Activated CD8-positive, alpha-beta memory T cell treated with anti-CD3 and anti-CD28 coated beads, Interleukin-2, amount 50 U/mL, for 48 hours (primary cell): ENCODE measurements around the gene TMEM141.

Experiments
- DNase-seq: peaks from one replicate; pipeline ENCODE4 v3.0.0-alpha.2; 2020

Gene TMEM141

DNA sequence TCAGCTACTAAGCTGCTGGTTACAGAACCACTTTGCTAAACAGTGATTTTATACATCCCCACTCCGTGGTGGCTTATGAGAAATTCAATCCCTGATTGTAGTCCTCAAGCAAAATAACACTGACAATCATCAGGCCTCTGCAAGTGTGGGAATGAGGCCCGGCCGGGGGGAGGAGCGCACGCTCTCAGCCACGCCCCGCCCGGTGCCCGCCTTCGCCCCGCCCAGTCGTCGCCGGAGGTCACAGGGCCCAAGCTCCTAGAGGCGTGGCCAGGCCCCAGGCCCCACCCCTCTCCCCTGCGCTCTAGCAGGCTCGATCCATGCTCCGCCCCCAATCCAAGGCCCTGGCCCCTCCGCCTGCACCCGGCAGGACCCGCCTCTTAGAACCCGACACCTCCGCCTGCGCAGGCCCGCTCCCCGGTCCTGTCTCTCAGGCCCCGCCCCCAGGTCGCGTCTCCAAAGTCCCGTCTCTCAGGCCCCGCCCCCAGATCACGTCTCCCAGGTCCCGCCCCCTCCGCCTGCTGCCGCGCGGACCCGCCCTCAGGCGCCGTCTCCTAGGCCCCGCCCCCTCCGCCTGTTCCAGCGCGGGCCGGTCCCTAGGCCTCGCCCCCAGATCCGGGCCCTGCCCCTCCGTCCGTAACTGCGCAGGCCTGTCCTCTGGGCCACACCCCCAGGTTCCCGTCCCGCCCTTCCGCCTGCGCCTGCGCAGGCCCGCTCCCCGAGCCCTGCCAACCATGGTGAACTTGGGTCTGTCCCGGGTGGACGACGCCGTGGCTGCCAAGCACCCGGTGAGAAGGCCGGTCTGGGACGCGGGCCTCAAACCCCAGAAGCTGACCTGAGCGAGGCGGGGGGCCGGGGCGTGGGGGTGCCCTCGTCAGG lies at the start of gene TMEM141:
TMEM141 (plus strand) TSS at position 705 of the 876 bp plus-strand sequence; CDS start at position 732, 27 bp downstream.
- DNase-seq: peak; percentile 99

DNA sequence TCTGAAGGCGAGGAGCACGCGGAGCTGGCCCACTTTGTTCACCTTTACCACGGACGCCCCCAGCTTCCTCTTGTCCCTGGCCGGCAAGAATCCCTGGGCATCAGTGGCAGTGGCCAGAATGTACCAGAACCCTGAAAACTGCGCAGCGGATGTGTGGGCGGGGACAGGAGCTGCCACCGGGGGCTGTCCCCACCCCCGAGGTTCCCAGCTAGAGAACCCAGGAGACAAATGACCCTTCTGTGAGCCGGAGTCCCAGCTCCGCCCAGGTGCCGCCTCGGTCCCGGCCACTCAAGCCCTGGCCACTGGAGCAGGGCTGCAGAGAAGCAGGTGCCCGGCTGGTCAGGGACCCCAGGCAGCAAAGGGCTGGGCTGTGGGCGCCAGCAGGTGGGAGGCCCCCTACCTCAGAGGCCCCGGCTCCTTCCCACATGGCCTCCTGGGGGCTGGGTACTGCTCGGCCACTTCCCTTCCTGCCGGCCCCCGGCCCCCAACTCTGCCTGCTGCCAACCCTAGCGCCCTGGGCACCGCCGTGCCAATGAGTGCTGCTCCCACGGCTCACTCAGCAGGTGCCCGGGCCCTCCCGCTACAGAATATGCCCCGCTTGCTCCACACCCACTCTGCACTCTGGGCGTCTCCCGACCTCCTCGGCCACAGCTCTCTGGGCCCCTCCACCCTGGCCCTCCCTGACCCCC lies 49.1 kb upstream of the TMEM141 start:
- peak; percentile 78 for DNase-seq

DNA sequence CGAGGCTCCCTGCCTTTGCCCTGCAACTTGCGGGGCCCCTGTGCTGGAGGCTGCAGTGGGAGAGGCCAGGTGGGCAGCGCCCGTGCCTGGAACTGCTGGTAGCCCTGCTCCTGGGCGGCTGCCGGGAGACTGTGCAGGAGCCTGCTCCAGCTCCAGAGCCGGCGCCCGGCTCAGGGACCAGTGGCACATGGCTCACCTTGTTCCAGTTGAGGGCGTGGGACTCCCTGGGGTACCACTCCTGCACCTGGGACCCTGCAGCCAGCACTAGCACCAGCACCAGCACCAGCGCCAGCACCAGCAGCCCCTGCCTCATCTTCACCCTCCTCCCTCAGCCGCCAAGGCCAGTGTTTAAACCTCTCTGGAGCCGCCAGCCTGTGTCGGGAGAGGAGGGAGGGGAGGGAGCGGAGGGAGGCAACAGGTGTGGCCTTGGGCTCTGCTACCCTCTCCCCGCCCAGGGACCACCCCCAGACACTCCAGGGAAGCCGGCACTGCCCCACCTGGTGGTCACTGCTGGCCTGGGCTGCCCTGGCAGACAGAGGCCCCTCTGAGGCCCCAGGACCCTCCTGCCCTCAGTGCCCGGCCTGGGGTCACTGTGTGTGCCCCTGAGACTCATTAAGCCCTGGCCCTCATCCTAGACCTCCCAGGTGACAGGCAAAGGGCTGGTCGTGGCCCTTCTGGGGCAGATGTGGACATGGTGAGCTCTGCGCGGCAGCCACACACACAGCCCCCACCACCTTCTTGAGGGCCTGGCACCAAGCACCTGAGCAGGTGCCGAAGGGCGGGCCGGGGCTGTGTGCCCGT lies 48.4 kb upstream of the TMEM141 start, which contains the start of gene LCN10:
LCN10 (minus strand) TSS at position 350 of the 801 bp plus-strand sequence; CDS start at position 313, 37 bp downstream.
- no peak for DNase-seq

DNA sequence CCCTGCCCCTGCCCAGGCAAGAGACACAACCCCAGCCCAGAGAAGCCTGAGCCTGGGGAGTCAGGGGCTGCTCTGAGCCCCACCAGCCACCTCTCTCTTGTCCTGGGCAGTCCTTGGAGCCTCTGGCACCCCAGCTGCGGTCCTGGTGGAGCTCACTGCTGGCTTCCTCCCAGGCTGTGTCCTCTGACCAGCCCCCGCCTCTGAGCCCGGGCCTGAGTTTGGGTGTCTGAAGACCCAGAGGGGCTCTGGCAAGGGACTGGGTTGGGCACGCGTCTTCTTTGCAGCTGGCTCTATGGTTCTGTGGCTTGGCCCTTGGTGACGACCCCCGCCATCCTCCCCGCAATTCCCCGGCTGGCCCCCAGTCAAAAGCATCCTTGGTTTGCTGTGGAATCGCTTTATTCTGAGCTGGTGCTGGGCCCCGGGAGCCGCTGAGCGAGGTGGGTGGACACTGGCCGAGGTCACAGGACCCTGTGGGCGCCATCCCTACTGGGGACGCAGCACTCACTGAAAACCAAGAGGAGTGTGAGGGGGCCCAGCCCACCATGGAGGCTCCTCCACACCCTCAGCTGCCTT lies 47.4 kb upstream of the TMEM141 start:
- DNase-seq: no peak

DNA sequence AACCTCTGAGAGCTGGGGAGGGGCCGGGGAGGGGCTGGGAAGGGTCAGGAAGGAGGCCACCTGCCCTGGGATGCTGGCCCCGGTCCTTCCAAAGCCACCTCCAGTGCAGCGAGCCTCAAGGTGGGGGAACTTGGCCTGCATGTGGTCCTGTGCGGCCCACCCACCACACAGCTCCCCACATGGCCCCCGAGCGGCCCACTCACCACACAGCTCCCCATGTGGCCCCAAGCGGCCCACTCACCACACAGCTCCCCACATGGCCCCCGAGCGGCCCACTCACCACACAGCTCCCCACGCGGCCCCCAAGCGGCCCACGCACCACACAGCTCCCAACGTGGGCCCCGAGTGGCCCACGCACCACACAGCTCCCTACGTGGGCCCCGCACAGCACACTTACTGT lies 46.4 kb upstream of the TMEM141 start:
- no peak for DNase-seq

DNA sequence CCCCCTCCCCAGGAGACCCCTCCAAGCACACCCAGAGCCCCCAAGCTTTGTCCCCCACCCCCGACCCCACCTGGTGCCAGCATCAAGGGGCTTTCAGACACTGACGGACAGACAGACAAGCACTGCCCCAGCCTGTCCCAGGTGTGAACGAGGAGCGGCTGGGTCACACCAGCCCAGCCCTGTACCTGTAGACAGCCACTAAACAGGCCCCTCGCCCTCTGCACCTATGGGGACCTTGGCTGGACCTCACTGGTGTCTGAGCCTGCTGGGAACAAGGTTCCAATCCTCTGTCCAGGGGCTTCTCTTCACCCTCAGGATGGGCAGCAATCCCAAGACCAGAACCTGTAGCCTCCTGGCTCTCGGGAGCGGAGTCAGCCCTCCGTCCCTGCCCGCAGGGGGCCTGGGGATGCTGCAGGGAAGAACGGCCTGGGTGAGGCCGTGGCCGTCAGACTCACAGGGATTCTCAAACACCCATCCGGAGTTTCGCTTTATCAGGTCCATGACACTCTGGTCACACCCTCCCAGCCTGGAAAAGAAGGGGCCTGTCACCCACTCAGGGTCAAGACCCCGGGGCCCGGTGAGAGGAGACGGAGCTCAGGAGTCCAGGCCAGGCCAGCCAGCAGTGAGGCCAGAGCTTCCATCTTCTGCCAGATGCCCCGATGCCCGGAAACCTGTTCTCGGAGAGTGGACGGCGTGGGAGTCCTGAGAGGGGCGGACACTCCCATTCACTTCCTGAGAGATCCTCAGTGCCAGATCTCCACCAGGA lies 45.6 kb upstream of the TMEM141 start:
- DNase-seq: no peak

DNA sequence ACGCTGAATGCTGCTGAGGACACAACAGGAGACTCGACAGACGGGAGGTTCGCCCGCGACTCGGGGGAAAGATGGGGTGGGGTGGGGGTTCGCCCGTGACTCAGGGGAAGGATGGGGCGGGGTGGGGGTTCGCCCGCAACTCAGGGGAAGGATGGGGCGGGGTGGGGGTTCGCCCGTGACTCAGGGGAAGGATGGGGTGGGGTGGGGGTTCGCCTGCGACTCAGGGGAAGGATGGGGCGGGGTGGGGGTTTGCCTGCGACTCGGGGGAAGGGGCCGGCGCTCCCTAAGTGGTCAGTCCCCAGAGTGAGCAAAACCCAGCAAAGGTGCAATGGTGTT lies 45.0 kb upstream of the TMEM141 start:
- no peak for DNase-seq

DNA sequence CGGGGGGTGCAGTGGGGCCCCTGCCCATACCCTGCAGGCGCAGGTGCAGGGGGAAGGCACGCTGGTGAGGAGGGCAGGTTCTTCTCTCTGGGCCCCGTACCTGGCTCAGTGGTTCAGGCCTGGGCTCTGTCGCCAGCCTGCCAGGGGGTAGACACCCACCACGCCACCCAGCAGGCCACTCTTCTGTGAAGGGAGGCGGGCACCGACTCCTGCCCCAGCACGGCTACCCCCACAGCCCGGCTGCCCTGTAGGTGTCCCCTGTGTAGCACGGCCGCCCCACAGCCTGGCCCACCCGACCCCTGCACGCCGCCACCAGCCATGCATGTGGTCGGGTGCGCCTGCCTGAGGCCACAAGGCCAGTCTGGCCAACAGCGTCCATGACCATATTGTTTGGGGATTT lies 44.5 kb upstream of the TMEM141 start:
- no peak for DNase-seq

DNA sequence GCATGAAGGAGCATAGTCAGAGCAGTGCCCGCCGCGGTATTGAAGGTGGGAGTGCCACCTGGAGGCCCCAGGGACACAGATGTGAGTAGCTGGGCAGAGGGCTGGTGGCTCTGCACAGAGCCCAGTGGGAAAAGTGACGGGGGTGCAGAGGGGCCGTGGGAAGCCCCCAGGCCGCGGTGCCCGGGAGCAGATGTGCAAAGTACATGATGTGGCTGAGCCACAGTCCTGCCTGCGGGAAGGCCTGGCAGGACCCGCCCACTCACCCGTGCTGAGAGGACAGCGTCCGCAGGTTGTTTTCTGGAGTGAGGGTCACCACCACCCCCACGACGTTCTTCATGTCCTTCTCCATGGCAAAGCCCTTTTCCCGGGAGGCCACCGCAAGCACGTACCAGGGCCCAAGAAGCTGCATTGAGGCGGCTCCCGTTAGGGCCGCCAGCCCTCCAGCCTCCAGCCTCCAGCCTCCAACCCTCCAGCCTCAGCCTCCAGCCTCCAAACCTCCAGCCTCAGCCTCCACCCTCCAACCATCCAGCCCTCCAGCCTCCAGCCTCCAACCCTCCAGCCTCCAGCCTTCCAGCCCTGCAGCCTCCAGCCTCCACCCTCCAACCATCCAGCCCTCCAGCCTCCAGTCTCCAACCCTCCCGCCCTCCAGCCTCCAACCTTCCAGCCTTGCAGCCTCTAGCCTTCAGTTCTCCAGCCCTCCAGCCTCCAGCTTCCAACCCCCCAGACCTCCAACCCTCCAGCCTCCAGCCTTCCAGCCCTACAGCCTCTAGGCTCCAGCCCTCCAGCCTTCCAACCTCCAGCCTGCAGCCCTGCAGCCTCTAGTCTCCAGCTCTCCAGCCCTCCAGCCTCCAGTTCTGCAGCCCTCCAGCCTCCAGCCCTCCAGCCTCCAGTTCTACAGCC lies 43.7 kb upstream of the TMEM141 start:
- DNase-seq: no peak

DNA sequence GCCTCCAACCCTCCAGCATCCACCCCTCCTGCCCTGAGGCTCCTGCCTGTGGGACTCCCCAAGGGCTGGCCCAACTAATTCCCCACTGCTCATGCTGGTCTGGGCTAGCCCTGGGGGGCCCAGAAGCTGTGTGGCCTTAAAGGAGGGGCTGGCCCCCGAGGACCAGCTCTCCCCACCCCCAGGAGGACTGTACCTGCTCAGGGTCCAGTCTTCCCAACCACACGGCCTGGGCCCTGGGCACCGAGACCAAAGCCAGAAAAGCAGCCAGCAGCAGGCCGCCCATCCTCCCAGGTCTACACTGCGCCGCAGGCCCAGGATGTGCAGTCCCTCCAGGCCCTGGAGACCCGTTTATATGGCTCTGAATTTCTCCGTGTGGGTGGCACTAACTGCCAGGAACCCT lies 42.9 kb upstream of the TMEM141 start, which contains the start of gene LCN6:
LCN6 (minus strand) TSS at position 325 of the 400 bp plus-strand sequence; CDS start at position 283, 42 bp downstream.
- DNase-seq: no peak

DNA sequence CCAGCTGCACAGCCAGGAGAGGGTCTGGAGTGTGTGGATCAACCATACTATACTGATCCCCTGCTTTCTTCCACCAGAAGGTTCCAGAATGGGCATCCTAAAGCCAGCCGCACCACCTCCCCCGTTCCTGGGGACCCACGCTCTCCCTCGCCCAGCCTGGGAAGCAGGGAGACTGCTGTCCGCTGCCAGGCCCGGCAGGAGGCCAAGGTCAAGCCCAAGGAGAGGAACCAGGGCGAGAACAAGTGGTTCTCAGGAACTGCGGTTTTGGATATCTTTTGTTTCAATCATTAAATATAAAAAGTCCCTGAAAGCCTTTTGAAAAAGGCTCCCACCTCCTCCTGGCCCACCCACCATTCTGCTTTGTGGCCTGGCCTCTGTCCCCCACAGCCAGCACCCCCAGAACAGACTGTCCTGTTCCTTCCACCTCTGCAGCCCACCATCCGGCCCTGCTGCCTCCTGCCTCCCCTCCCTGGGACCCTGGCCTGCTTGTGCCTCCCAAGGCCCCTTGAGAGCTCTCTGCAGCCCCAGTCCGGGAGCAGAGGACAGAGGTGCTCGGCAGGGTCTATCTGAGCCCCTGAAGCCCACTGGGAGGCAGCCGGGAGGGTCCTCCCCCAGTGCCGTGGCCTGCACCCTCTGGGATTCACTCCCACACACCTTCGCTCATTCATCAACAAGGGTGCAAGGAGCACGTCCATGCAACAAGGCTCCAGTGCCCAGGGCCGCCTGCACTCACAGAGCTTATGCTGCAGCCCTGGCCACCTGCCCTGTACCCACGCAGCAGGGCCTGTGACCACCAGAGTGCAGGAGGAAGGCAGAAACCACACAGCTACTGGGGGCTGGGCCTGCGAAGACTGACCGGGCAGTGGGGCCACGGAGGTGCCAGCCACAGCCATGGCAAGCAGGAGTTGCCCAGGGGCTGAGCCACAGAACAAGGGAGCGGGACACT lies 42.2 kb upstream of the TMEM141 start:
- no peak for DNase-seq

DNA sequence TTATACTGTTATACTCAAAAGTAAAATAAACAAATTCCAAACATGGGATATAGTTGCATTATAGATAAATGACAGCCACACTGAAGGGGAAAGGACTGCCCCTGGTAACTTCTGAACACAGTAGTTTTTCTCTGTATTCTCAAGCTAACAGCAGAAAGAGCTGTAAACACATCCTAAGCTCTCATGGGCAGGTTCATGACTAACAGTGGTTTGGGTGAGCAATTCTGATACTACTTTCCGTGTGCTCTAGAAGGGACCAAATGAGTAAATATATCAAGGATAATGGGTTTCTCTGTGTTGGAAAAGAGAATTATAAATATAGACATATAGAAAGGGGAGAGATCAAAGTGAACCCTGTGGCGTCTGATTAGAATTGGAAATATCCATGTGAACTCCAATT lies 40.6 kb upstream of the TMEM141 start:
- no peak for DNase-seq

DNA sequence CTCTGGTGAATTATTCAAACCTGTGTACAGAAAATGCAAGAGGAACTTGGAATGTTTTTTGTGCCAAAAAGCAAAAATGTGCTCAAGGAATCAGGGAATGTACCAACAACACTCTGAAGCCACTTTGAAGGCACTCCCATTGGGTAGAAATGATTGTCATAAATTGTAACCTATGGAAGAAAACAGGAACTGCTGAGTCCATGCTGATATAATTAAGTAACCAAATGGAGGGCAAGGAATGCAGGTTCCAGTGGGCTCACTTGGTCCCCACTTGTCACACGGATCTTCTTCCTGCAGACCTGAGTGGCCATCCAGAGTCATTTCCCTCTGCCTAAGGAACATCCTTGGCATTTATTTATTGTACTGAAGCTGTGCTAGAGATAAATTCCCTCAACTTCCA lies 39.9 kb upstream of the TMEM141 start:
- DNase-seq: no peak

DNA sequence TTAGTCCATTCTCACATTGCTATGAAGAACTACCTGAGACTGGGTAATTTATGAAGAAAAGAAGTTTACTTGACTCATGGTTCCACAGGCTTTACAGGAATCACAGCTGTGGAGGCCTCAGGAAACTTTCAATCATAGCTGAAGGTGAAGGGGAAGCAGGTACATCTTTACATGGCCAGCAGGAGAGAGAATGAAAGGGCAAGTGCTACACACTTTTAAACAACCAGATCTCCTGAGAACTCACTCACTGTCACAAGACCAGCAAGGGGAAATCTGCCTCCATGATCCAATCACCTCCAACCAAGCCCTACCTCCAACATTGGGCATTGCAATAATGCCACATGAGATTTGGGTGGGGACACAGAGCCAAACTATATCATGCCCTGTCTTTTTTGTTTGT lies 39.3 kb upstream of the TMEM141 start:
- no peak for DNase-seq

DNA sequence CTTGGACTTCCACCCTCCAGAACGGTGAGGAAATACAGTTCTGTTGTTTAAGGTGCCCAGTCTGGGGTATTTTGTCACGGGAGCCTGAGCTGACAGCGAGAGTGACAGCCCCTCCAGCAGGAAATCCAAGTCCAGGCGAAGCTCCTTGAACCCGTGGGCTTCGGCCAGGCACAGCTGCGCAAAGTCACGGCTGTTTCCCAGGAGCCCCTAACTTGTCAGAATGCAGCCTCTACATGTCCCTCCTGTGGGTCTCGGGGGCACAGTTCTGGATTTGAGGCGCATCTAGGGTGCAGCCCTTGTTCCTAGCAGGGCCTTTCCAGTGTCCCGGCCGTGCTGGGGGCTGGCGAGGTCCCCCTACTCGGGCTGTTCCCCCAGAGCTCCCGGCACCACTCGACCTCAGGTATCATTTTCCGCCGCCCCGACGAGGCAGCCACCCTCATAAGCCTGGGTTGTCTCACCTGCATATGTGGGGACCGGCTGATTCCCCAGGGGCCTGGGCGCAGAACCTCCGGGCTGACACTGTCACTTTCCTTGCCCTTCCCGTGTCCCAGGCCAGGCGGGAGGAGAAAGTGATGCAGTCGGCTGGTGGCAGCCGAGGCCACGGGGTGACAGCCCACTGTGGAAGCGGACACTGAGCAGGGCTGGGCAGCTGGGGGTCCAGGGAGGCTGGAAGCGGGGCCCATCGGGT lies 37.6 kb upstream of the TMEM141 start:
- DNase-seq: no peak

DNA sequence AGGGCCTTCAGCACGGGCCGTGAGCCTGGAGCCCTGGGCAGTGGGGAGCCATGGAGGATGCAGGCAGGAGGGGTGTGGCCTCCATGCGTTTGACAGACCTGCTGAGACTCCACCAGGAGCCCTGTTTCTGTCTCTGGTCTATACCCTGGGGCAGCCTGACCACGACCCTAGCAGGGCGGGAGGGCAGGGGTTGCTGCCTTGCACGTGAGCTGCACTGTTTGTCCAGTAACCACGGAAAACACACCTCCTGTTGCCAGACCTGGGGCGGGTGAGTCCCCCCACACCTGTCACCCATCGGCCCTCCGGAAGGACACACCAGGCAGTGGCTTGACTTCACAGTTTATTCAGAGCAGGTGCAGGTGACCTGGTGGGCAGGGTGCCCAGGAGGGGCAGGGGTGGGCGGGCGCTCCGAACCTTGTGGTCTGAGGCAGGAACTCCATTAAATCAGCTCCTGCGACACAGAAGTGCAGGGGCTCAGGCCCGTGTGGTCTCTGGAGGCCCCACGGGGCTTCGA lies 37.0 kb upstream of the TMEM141 start:
- no peak for DNase-seq

DNA sequence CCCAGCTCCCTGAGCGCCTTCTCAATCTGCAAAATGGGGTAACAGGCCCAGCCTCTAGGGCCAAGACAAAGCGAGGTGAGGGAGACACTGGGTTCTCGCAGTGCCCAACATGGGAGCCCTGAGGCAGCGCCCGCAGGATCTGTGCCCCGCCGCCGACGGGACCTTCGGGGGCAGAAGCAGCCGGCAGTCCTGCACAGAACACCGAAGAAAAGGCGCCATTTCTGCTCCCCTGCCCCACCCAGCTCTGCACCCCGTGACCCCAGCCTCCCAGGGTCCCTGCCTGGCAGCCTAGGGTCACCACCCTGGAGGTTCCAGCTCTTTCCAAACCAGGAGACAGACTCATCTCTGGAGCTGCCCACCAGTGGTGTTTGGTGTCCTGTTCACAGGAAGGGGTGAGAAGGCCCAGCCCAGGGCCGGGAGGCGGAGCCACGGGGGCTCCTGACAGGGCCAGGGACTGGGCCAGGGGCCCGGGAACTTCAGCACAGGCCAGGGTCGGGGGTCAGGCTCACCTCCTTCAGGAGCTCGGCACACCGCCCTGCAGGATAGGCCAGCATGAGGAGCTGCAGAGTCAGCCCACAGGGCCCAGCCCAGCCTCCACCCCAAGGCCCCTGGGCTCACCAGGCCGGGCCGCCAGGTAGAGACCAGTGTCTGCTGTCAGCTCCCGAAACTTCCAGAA lies 36.4 kb upstream of the TMEM141 start:
- DNase-seq: no peak
